NT2/D1 (cell line): ENCODE measurements around the gene DHX38.

Source experiments
- YY1 ChIP-seq: IDR thresholded peaks from 2 replicates; pipeline ENCODE4 v1.6.1; 2011; ENCODE audit not compliant: insufficient read length, insufficient read depth
- ZNF274 ChIP-seq: IDR thresholded peaks from 2 replicates; pipeline ENCODE4 v1.6.1; 2011; ENCODE audit warnings: mild to moderate bottlenecking, low read depth, low read length

- no peak for TF ChIP-seq YY1
- TF ChIP-seq ZNF274: no peak
These were observed 37.4 kb downstream of the DHX38 start for GRCh38 chr16:72131036-72131435.
